ENCODE results near the gene POU2F2. TPM values are rescaled to one million over a fixed set of nuclear protein-coding genes. Genes with fewer than 3 reads are reported as not detected.
A peak's percentile ranks its signal among the peaks of the same experiment; 100 is the strongest.

The POU2F2 gene
- total and polyA plus RNA-seq, 8 donors = 0.68 to 23.3 (median 2.3) TPM

DNA sequence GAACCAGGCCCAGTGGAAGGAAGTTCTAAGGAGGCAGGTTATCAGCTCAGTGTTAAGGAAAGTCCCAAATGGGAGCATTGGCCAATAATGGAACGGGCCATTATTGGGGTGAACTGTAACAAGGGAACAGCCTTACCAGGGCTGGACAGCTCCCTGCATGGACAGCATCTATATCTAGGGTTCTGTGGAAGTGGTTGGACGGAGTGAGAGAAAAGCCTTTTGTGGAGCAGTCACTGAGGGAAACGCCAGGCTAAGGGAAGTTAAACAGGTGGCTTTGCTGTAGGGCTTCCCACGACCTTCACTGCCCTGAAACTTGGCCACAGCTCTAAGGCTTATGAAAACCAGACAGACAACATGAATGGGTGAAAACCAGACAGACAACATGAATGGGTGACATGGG, 17.0 kb downstream of the POU2F2 start:
- 30 to 55% (median 35%) methylated on average over 4 of the region's 4 CpGs for WGBS, 5 donors
- Histone ChIP-seq H3K4me1 (peaks cover 0 to 14% (median 2%) of the 10 kb centered on the region in 4 donors), H3K9me3 (no peaks in the 10 kb centered on the region), H3K27me3 (peaks cover 0 to 10% (median 0%) of the 10 kb centered on the region in 3 donors), H3K27ac (peak overlapping the region in 1 of 5 donors; percentile 38), H3K36me3 (no peaks in the 10 kb centered on the region), H3K4me3 (no peak overlapping the region)
- DNase-seq = peak in 1 of 2 donors; percentile 45
- intact Hi-C loops (cut with DNase I; ENCODE audit: low total_unique reads) = no loop called here
- TF ChIP-seq EP300 (IDR thresholded peaks at IDR 0.05) (no peak), POLR2AphosphoS5 (IDR thresholded peaks at IDR 0.05) (no peak), POLR2A (IDR thresholded peaks at IDR 0.05) (no peak), CTCF (IDR thresholded peaks at IDR 0.05) (no peak)

GRCh38 chr19:42114412-42114811, 17.8 kb downstream of the POU2F2 start:
- Histone ChIP-seq H3K36me3 (no peaks in the 10 kb centered on the region), H3K4me3 (no peak overlapping the region), H3K9me3 (no peaks in the 10 kb centered on the region), H3K27me3 (peaks cover 0 to 11% (median 0%) of the 10 kb centered on the region in 3 donors), H3K27ac (peak overlapping the region in 1 of 5 donors; percentile 43), H3K4me1 (peaks cover 0 to 14% (median 2%) of the 10 kb centered on the region in 4 donors)
- DNase-seq = peak in 1 of 2 donors; percentile 34
- intact Hi-C loops (cut with DNase I; ENCODE audit: low total_unique reads) = no loop called here
- TF ChIP-seq CTCF (IDR thresholded peaks at IDR 0.05) (no peak), POLR2AphosphoS5 (IDR thresholded peaks at IDR 0.05) (no peak), EP300 (IDR thresholded peaks at IDR 0.05) (no peak), POLR2A (IDR thresholded peaks at IDR 0.05) (no peak)
- 27 to 38% (median 36%) methylated on average over 7 of the region's 7 CpGs for WGBS, 5 donors

GRCh38 chr19:42113641-42114348, 18.5 kb downstream of the POU2F2 start:
- Histone ChIP-seq H3K4me3 (no peak overlapping the region), H3K27me3 (peaks cover 0 to 17% (median 0%) of the 10 kb centered on the region in 3 donors), H3K36me3 (no peaks in the 10 kb centered on the region), H3K9me3 (no peaks in the 10 kb centered on the region), H3K27ac (peak overlapping the region in 2 of 5 donors; percentile 43 to 51), H3K4me1 (peaks cover 0 to 14% (median 3%) of the 10 kb centered on the region in 4 donors)
- intact Hi-C loops (cut with DNase I; ENCODE audit: low total_unique reads) = no loop called here
- TF ChIP-seq POLR2AphosphoS5 (IDR thresholded peaks at IDR 0.05) (no peak), CTCF (IDR thresholded peaks at IDR 0.05) (no peak), POLR2A (IDR thresholded peaks at IDR 0.05) (no peak), EP300 (IDR thresholded peaks at IDR 0.05) (no peak)
- WGBS, 5 donors = 35 to 43% (median 40%) methylated on average over 10 of the region's 10 CpGs
- no peak for DNase-seq

- 74 to 80% (median 76%) methylated on average over 3 of the region's 3 CpGs for WGBS, 5 donors
- no peaks in the 10 kb centered on the region for H3K9me3 ChIP-seq
- TF ChIP-seq POLR2AphosphoS5 (IDR thresholded peaks at IDR 0.05) = no peak
- TF ChIP-seq EP300 (IDR thresholded peaks at IDR 0.05) = no peak
- TF ChIP-seq POLR2A (IDR thresholded peaks at IDR 0.05) = no peak
- TF ChIP-seq CTCF (IDR thresholded peaks at IDR 0.05) = no peak
- peaks cover 0 to 34% (median 0%) of the 10 kb centered on the region in 3 donors for H3K27me3 ChIP-seq
- H3K36me3 ChIP-seq = no peaks in the 10 kb centered on the region
- peaks cover 0 to 14% (median 6%) of the 10 kb centered on the region in 4 donors for H3K4me1 ChIP-seq
- DNase-seq = no peak
- no peak overlapping the region for H3K4me3 ChIP-seq
- intact Hi-C loops (cut with DNase I; ENCODE audit: low total_unique reads) = no loop called here
- H3K27ac ChIP-seq = no peak overlapping the region
These were observed 20.4 kb downstream of the POU2F2 start for GRCh38 chr19:42111811-42112210.

All from stomach (tissue), 9 donors.